GM10266 (cell line): ENCODE results near the gene NEMP1.
"Not testable (repeated sequence)": the region's sequence is repeated elsewhere in the genome, so short reads cannot be mapped to it uniquely, and the experiment has no call there.

ENCODE experiments used
- DNase-seq: peaks from one replicate; pipeline ENCODE4 v3.0.0; 2012; ENCODE audit errors: extremely low spot score
- CTCF ChIP-seq: IDR thresholded peaks from 2 replicates; pipeline ENCODE4 v1.5.1; 2012; ENCODE audit warnings: mild to moderate bottlenecking, low read depth; ENCODE audit not compliant: control insufficient read depth, insufficient read depth; ENCODE audit errors: missing control alignments

Gene NEMP1

GRCh38 chr12:57033431-57033830 lies 45.2 kb downstream of the NEMP1 start:
- TF ChIP-seq CTCF, result no peak
- no peak for DNase-seq

GRCh38 chr12:57031789-57032188 lies 46.8 kb downstream of the NEMP1 start:
- no peak for TF ChIP-seq CTCF
- DNase-seq, result no peak

- peak; percentile 34 for DNase-seq
- peak; percentile 6 for TF ChIP-seq CTCF
Observed at GRCh38 chr12:57031138-57031725, 47.4 kb downstream of the NEMP1 start.

- no peak for DNase-seq
- no peak for TF ChIP-seq CTCF
Observed at GRCh38 chr12:57029457-57029856, 49.1 kb downstream of the NEMP1 start.

GRCh38 chr12:57027805-57028153 lies 50.8 kb downstream of the NEMP1 start:
- no peak for TF ChIP-seq CTCF
- DNase-seq, result no peak

- no peak for DNase-seq
- TF ChIP-seq CTCF, result no peak
Observed at GRCh38 chr12:57027011-57027804, 51.4 kb downstream of the NEMP1 start.

GRCh38 chr12:57025196-57025595 lies 53.4 kb downstream of the NEMP1 start:
- no peak for TF ChIP-seq CTCF
- no peak for DNase-seq

GRCh38 chr12:57022324-57022723 lies 56.3 kb downstream of the NEMP1 start:
- not testable (repeated sequence) for DNase-seq
